ENCODE measurements around the gene SHE.
A peak's percentile ranks its signal among the peaks of the same experiment; 100 is the strongest.

Gene SHE

DNA sequence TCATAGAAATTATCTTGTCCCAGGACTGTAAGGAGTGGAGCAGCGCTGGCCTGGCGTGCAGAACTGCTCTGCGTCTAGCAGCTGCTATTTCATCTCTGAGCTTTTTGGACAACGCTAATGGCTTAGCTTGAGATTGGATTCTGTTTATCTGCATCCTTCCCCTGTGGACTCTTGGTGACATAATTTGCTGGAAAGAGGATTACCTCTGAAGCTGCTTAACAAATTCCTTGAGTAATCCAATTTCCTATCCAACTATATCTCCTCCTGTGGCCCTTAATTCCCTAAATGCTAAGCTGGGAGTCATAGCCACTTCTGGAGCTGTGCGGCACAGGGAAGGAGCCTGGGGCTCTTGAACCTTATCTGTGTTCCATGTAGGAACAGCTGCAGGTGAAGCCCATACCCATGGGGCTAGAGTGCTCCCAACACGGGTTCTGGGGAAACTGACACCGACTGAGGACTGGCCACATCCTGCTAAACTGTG lies 53.8 kb downstream of the SHE start:
- DNase-seq, result no peak

DNA sequence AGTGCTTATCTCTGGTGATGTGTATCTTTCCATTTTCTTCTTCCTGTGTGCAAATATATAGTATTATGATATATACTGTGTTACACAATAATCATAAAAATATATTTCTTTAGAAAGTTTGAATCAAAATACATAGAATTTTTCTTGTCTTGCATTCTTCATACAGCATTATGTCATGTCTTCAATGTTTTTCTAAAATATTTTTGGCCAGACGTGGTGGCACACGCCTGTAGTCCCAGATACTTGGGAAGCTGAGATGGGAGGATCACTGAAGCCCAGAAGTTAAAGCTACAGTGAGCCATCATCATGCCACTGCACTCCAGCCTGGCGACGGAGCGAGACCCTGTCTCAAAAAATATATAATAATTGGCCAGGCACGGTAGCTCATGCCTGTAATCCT lies 55.4 kb downstream of the SHE start:
- DNase-seq, result no peak

DNA sequence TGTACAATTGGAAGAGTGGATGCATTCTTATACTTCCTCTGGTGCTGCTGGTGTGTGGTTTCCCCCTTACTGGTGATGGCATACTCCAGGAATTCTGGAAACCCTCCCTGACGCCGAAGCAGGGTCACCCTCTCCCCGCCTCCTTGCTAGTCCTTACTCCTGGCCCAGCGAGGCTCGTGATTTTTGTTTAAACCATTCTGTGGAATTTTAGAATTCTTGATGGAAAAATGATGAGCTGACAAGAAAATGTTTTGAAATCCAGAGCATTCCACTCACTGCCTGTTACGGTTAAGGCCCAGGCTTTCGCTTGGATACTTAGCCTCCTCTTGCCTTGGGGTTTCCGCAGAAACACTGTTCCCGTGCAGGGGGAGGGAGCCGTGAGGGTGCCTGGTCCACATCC lies 55.9 kb downstream of the SHE start:
- DNase-seq, result no peak

DNA sequence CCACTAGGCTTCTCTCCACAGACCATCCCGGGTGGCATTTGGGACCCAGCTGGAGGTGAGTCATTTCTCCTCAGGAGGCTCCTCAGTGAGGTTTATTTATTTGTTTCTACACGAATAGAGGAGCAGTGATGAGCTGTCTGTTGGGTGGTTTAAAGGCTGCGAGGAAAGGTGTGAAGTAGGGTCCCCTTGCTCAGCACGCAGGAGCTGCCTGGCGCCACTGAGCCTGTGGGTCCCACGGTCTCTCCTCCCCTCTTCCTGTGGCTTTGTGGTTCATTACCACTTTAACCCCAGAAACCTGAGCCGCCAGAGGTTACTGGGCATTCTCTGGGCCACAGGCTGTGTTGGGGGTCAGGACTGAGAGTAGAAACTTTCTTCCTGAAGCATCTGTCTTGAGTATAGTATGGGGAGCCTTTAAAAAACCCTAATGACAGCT lies 57.2 kb downstream of the SHE start:
- DNase-seq, result no peak

DNA sequence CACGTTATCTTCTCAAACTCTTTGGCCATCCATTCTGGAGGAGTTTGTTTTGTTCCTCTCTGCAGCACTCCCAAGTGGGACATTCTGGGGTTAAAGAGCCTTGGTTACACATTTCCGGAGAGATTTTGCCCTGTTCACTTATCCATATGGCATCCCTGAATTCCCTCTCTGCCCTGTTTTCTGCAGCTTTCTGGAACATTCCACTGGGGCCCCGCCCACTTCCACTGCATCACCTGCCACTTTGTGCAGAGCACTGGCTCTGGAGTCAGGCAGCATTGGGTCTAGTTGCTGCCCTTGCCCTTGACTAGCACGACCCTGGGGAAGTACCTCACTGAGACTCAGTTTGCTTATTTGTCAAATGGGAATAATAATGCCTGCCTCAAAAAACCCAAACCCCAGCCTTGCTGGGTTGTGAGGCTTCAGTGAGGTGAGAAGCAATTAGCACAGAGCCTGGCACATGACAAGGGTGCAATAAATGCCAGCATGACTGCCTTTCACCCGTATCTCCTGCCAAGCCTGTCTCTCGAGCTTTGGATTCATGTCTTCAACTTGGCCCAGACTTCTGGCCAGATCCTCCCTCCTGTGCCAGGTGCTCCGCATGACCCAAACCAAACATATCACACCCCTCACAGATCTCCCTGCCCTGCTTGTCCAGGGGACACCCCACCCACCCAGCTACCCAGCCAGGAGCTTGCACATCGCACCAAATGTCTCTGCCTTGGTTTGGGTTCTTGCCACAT lies 58.8 kb downstream of the SHE start:
- peak in 1 of 56 donors; percentile 5 for DNase-seq

DNA sequence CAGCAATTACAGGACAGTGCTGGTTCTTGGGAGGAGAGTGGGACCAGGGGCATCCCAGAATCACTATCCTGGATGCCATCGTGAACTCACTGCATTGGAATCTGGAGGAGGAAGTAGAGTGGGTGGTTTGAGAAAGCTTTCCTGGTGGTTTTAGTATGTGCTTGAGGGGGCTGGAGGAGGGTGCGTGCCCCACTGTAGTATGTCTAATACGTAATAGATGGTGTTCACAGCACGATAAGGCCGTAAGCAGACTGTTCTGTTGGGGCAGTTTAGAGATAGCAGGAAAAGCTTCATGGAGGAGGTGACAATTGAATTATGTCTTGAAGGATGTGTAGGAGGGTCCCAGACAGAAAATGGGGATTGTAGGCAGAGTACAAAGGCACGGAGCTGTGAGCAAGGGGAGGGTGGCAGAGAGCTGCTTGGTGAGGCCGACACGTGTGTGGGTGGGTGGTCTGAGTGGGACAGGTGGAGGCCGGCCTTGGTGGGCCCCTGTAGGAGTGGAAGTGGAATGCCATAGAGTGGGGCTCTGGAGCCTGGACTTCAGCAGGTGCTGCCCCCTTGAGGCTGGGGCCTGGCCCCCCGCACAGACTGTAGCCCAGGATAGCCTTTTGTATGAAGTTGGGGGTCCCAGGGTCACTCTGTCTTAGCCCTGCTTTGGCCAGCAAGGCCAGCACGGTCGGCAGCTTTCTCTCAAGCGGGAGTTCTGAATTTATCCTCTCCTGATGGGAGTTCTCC lies 60.0 kb downstream of the SHE start:
- DNase-seq, result peak in 1 of 56 donors; percentile 23

DNA sequence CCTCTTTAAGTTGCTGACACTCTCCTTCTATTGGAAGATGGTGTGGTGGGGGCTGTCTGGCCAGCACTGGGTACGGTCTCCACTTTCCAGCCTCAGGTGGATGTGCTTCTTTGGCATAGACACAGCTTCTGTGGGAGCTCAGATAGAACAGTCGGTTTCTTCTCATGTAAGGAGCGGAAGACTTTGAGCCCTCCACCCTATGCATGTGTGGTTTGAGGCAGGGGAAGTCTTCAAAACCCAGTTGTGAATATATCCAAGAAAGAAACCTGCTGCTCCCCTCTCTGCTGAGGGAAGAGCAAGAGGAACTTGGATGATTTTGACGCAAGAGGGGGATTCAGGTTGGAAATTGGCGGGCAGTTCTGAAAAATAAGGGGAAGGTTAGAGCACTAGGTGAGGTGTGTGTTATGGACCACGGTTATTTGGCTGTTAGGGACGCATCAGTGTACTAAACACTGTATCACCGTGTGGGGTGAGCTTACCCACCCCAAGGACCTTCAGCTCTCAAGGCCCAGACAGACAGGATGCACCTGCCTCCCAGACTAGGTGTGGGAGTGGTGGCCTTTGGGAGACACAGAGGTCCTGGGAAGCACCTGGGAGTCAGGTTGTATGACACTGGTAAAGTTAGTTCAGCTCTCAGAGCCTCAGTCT lies 60.8 kb downstream of the SHE start:
- no peak for DNase-seq

DNA sequence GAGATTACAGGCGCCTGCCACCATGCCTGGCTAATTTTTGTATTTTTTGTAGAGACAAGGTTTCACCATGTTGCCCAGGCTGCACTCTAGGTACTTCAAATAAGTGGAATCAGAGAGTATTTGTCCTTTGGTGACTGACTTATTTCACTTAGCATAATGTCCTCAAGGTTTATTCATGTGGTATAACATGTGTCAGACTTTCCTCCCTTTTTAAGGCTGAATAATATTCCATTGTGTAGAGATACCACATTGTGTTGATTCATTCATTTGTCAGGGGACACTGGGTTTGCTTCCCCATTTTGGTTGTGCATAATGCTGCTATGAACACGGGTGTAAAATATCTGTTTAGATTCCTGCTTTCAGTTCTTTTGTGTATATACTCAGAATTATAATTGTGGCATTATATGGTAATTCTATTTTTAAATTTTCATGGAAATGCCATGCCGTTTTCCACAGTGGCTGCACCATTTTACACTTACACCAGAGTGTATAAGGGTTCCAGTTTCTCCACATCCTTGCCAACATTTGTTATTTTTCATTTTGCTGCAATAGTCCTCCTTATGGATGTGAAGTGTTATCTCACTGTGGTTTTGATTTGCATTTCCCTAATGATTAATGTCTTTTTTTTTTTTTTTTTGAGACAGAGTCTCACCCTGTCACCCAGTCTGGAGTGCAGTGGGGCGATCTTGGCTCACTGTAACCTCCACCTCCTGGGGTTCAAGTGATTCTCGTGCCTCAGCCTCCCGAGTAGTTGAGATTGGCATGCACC lies 62.0 kb downstream of the SHE start:
- DNase-seq, result no peak

DNA sequence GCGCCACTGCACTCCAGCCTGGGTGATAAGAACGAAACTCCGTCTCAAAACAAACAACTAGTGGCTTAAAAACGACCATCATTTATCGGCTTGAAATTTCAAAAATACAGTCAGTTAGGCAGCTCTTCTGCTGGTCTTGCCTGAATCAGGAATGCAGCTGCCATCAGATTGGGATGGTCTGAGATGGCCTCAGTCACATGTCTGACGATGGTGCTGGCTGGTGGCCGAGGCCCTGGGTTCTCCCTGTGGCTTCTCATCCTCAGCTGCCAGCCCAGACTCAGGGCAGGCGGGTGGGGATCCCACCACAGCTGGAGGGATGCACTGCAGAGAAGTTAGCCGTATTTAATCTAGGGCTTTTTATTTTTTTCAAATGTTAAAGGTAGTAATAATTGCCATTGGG lies 65.8 kb downstream of the SHE start:
- no peak for DNase-seq

DNA sequence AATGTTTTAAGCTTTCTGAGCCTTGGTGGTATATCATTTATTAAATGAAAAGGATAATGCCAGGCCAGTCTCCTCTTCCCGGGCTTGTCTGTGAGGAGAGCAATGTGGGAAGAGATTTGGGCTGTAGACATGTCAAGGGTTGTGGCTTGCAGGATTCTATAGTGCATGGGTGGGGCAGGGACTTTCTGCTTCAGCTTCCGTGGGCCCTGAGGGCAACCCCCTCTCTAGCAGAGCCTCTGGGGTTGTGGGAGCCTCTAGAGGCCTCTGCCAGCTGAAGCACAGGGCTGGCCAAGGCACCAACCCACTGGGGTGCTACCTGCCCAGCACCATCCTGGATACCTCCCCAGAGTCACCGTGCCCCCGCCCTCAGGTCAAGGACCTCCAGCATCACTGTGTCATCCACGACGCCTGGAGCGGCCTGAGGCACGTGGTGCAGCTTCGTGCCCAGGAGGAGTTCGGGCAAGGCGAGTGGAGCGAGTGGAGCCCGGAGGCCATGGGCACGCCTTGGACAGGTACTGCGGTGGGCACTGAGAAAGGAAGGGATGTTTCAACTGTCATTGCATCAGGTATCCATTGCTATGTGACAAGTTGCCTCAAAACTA lies 66.5 kb downstream of the SHE start:
- no peak for DNase-seq

DNA sequence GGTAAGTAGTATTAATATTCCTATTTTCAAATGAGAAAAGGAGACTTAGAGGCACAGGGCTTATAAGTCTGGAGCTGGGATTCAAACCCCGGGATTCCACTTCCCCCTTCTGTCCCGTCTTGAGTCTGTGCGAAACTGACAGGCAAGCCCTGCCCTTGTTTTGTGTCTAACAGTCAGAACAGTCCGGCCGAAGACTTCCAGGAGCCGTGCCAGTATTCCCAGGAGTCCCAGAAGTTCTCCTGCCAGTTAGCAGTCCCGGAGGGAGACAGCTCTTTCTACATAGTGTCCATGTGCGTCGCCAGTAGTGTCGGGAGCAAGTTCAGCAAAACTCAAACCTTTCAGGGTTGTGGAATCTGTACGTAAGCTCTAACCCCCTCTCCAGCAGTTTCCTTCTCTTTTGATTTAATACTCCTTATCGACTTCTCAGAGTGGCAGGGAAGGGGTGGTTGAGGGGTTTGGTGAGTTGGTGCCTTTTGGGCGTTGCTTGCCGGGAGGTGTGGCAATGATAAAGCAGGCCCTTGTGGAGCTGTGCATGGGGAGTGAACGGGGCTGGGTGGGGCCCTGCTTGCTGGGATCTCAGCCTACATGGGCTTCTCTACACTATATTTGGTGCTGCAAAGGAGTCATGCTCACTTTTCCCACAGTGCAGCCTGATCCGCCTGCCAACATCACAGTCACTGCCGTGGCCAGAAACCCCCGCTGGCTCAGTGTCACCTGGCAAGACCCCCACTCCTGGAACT lies 67.7 kb downstream of the SHE start:
- DNase-seq, result peak in 32 of 56 donors; percentile 13 to 72 (median 34)

DNA sequence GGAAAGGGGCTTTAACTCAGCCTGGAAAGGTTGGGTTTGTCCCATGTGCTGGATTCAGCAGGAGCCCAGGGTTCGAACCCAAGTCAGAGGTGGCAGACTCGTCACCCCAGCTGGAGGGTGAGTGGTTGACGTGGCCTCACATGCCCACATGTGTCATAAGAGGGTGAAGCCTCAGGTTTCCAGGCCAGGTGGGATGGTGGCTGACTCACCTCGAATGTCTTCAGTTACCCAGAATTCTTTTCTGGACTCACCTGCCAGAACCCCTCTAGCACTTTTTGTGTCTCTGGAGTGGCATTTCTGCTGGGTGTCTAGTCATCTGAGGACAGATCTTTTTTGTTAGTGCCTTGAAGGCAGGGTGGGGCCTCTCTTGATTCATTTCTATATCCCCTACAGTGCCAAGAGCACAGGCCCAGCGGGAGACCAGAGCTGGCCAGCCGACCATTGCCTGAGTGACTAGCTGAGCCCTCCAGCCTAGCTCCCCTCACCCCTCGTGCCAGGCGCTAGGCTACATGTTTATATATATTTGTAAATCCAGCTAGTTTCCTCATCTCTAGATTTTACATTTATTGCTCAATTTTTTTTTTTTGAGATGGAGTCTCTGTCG lies 68.9 kb downstream of the SHE start:
- DNase-seq, result no peak

DNA sequence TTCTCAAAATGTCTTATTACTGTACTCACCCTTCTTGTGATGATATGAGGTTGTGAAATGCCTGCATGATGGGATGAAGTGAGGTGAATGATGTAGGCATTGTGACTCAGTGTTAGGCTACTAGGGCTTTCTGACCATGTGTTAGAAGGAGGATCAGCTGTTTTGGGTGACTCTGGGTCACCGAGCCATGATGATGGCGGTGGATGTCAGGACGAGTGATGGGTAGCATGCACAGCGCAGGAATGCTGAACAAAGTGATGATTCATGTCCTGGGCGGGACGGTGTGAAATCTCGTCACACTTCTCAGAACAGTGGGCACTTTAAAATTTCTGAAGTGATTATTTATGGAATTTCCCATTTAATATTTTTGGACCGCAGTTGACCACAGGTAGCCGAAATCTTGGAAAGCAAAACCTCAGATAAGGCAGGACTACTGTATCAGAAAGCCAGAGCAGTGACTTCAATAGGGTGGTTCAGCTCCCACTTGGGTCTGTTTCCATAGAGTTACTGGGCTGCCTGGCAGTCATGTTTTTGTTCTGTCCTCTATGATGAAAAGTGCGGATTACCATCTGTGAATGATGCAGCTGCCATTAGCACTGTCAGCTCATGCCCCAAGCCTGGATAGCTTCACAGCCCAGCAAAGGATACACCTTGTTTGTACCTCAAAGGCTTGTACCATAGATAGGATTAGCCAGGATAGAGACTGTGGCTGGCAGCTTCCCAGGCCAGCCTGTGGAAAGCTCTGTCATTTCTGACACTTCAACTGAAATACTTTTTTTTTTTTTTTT lies 70.4 kb downstream of the SHE start:
- DNase-seq, result no peak

DNA sequence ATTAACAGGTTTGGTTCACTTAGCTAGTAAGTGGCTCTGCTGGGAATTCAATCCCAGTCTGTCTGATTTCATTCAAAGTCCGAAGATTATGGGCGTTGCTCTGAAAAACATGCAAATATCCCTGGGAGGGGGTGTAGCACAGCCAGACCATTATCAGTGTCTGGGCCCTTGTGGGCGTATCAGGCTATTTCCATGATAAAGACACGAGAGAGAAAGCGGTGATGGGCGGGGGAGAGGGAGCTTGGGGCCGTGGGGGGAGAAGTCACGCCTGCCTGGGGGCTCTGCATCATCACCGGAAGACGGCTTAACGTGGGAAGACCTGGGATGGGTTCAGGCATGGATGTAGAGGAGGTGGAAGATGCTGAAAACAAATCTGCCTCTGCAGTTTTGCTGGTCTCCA lies 71.3 kb downstream of the SHE start:
- DNase-seq, result no peak

DNA sequence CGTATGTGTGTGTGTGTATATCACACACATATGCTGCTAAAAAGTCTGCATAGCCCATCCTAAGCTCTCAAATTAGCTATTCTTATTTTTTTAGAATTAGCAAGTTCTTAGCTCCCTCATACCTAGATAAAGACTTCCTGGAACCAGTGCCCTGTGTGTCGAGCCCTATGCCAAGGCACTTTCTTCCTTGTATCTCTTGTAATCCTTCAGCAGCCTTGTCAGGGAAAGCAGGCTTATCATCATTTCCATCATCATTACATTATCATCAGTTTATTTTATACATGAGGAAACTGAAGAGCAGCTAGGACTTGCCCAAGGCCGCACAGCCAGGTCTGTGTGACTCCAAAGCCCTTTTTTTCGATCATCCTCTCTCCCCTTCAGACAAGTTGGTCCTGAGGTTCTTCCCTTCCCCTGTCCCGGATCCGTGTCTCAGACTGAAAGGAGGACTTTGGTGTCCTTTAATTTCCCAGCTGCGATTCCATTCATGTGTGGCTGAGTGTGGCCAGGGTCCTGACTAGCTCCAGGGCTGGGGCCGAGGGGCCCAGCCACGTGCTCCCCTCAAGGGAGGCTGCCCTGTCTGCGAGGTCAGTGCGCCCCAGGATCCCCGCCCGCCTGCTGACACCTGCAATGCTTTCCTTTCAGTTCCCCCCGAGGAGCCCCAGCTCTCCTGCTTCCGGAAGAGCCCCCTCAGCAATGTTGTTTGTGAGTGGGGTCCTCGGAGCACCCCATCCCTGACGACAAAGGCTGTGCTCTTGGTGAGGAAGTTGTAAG lies 72.2 kb downstream of the SHE start:
- DNase-seq, result no peak

Data from nucleus accumbens (tissue), 56 donors.